Daoy (cell line): ENCODE data around the gene DEDD2. TPM values are rescaled to one million over a fixed set of nuclear protein-coding genes. Genes with fewer than 3 reads are reported as not detected.

Experiments
- total RNA-seq: library from RNA; depleted of rRNA; stranded (reverse); fragments of >200 nt; shearing (Covaris generic); gene quantifications from 2 replicates; pipeline ENCODE4 v1.2.3, GENCODE V29; 2014; rRNA removed

The DEDD2 gene
- total RNA-seq, 1 experiment from 2014 or later, result 33.7 TPM

Other genes with a start within 250 kb of the DEDD2 start
- 0.97 and 1.6 TPM in 2 replicates for gene ATP1A3, start 223.4 kb downstream of the DEDD2 start, total RNA-seq
- gene GRIK5, start 147.5 kb downstream of the DEDD2 start, total RNA-seq, result 0.42 and 0.57 TPM in 2 replicates
- 18.5 and 19.3 TPM in 2 replicates for gene ZNF574, start 141.5 kb downstream of the DEDD2 start, total RNA-seq
- 0.69 and 3.1 TPM in 2 replicates for gene POU2F2, start 85.2 kb downstream of the DEDD2 start, total RNA-seq
- gene ZNF526, start 2.6 kb upstream of the DEDD2 start, total RNA-seq, result 4.3 and 9.1 TPM in 2 replicates
- gene GSK3A, start 24.9 kb upstream of the DEDD2 start, total RNA-seq, result 31.1 and 44.7 TPM in 2 replicates
- gene ERF, start 37.5 kb upstream of the DEDD2 start, total RNA-seq, result 23.8 and 30.8 TPM in 2 replicates
- 8.1 and 17.4 TPM in 2 replicates for gene CIC, start 51.6 kb upstream of the DEDD2 start, total RNA-seq
- gene PRR19, start 84.5 kb upstream of the DEDD2 start, total RNA-seq, result 0.51 and 2.2 TPM in 2 replicates
- 54.7 and 75.0 TPM in 2 replicates for gene PAFAH1B3, start 84.9 kb upstream of the DEDD2 start, total RNA-seq
- 0.30 and 0.51 TPM in 2 replicates for gene TMEM145, start 95.6 kb upstream of the DEDD2 start, total RNA-seq
- gene MEGF8, start 108.0 kb upstream of the DEDD2 start, total RNA-seq, result 11.0 and 11.6 TPM in 2 replicates
- gene CNFN, start 172.6 kb upstream of the DEDD2 start, total RNA-seq, result 2.0 and 5.8 TPM in 2 replicates
- 6.7 and 7.4 TPM in 2 replicates for gene LIPE, start 209.7 kb upstream of the DEDD2 start, total RNA-seq
- not detected in 2 replicates for gene CXCL17, start 225.3 kb upstream of the DEDD2 start, total RNA-seq